ENCODE measurements around the gene TARS3. TPM values are rescaled to one million over a fixed set of nuclear protein-coding genes. Genes with fewer than 3 reads are reported as not detected.

TARS3 gene
- total RNA-seq, 4 donors from 2014 or later: 33.9 to 43.7 (median 36.4) TPM

- WGBS, 2 donors: 58 to 70% methylated on average over 9 of the region's 9 CpGs
- no peaks in the 10 kb centered on the region for H3K36me3 ChIP-seq
These were observed 116.1 kb downstream of the TARS3 start for GRCh38 chr15:101608201-101608600.

GRCh38 chr15:101607108-101607507, 117.2 kb downstream of the TARS3 start:
- TF ChIP-seq EP300 (IDR thresholded peaks at IDR 0.05): no peak
- Histone ChIP-seq H3K27ac (no peak overlapping the region), H3K4me3 (no peak overlapping the region), H3K36me3 (no peaks in the 10 kb centered on the region), H3K27me3 (no peaks in the 10 kb centered on the region), H3K9me3 (peaks cover 0 to 4% (median 0%) of the 10 kb centered on the region in 4 donors), H3K4me1 (no peaks in the 10 kb centered on the region)
- DNase-seq (ENCODE audit: low spot score in 2 of 2): no peak
- WGBS, 2 donors: 69 to 73% methylated on average over 2 of the region's 2 CpGs

More at GRCh38 chr15:101608201-101608600, 116.1 kb downstream of the TARS3 start:
- H3K27ac ChIP-seq: no peak overlapping the region
- H3K27me3 ChIP-seq: no peaks in the 10 kb centered on the region
- DNase-seq (ENCODE audit: low spot score in 2 of 2): no peak
- TF ChIP-seq POLR2A (IDR thresholded peaks at IDR 0.05) (no peak), EP300 (IDR thresholded peaks at IDR 0.05) (no peak), CTCF (IDR thresholded peaks at IDR 0.05) (no peak)
- H3K4me3 ChIP-seq: no peak overlapping the region
- peaks cover 0 to 3% (median 0%) of the 10 kb centered on the region in 4 donors for H3K4me1 ChIP-seq
- peaks cover 0 to 4% (median 0%) of the 10 kb centered on the region in 4 donors for H3K9me3 ChIP-seq

GRCh38 chr15:101604124-101604874, 120.0 kb downstream of the TARS3 start:
- Histone ChIP-seq H3K36me3 (no peaks in the 10 kb centered on the region), H3K4me1 (no peaks in the 10 kb centered on the region), H3K9me3 (peaks cover 0 to 4% (median 0%) of the 10 kb centered on the region in 4 donors), H3K4me3 (no peak overlapping the region), H3K27me3 (no peaks in the 10 kb centered on the region), H3K27ac (no peak overlapping the region)
- TF ChIP-seq EP300 (IDR thresholded peaks at IDR 0.05) (no peak), CTCF (IDR thresholded peaks at IDR 0.05) (no peak), POLR2A (IDR thresholded peaks at IDR 0.05) (no peak)
- no peak for DNase-seq (ENCODE audit: low spot score in 2 of 2)
- WGBS, 2 donors: 85 to 92% methylated on average over 4 of the region's 4 CpGs

Small RNA genes lying within 50 kb of the gene (small RNA-seq; reads per million reads assigned to genes)
- gene RN7SL209P: not detected
- not detected for gene RNU6-807P

Other genes with a start within 250 kb of the TARS3 start
- gene PCSK6, start 234.8 kb downstream of the TARS3 start, total RNA-seq: 10 to 100 TPM in 3 of 4 donors, 1 to 10 TPM in 1; 8.5 to 27.0 (median 13.2) TPM
- gene TM2D3, start 72.1 kb downstream of the TARS3 start, total RNA-seq: 10 to 100 TPM; 33.5 to 54.0 (median 40.9) TPM
- gene OR4F6, start 79.0 kb upstream of the TARS3 start, total RNA-seq: not detected
- gene OR4F15, start 87.7 kb upstream of the TARS3 start, total RNA-seq: not detected